ENCODE data around the gene MEX3A. TPM values are rescaled to one million over a fixed set of nuclear protein-coding genes. Genes with fewer than 3 reads are reported as not detected.

The MEX3A gene
- total RNA-seq, 1 experiment from 2014 or later, result 68.0 TPM

DNA sequence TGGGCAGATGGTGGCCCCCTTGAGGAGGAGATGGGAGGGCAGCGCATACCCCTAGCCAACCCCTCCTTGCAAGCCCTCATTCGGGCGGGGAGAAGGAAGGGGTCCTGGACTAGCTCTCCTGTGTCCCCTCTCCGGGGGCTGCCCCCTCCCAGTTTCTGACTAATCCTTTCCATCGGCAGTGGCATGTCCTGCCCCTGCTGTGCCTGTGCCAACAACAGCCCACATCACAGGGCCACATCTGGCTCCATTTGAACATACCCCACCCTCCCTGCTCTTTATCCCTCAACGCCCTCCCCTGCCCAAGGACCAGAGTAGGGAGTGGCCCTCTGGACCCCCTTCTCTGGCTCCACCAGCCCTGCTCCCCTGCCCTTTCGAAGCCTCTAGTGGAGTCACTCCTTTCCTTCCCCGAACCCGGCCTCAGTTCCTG, 21.3 kb upstream of the MEX3A start:
- no peak for DNase-seq
- no peaks in the 10 kb centered on the region for H3K27me3 ChIP-seq (ENCODE audit: insufficient read depth, low read length)
- TF ChIP-seq, protein P1, sequence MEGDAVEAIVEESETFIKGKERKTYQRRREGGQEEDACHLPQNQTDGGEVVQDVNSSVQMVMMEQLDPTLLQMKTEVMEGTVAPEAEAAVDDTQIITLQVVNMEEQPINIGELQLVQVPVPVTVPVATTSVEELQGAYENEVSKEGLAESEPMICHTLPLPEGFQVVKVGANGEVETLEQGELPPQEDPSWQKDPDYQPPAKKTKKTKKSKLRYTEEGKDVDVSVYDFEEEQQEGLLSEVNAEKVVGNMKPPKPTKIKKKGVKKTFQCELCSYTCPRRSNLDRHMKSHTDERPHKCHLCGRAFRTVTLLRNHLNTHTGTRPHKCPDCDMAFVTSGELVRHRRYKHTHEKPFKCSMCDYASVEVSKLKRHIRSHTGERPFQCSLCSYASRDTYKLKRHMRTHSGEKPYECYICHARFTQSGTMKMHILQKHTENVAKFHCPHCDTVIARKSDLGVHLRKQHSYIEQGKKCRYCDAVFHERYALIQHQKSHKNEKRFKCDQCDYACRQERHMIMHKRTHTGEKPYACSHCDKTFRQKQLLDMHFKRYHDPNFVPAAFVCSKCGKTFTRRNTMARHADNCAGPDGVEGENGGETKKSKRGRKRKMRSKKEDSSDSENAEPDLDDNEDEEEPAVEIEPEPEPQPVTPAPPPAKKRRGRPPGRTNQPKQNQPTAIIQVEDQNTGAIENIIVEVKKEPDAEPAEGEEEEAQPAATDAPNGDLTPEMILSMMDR (conservative IDR thresholded peaks at IDR 0.05), result no peak
- no peaks in the 10 kb centered on the region for H3K9me3 ChIP-seq (ENCODE audit: control insufficient read depth, low read depth, low read length)
- H3T11ph ChIP-seq (ENCODE audit: low read length), result no peak overlapping the region
- H2BK5ac ChIP-seq (ENCODE audit: insufficient read length, low read length), result no peak overlapping the region
- Mint-ChIP-seq H3K4me1 (peaks cover 56 to 63% of the 10 kb centered on the region in 2 experiments), H3K36me3 (ENCODE audit: insufficient read depth in 1 of 3, low read depth in 3 of 3) (peaks cover 0 to 2% (median under 1%) of the 10 kb centered on the region in 3 experiments; a peak in 4 of 7 replicates), H3K27me3 (ENCODE audit: low read depth) (no peaks in the 10 kb centered on the region), H3K4me3 (no peak overlapping the region; a peak in 1 of 5 replicates), H3K9me3 (no peaks in the 10 kb centered on the region; a peak in 2 of 5 replicates), H3K27ac (peak overlapping the region; percentile 27 to 83 (median 71); a peak in 5 of 7 replicates)
- no peak overlapping the region for H3K9ac ChIP-seq (ENCODE audit: extremely low read depth, insufficient read length, low read length)
- H3K4me2 ChIP-seq (ENCODE audit: insufficient read depth, insufficient read length, low read length), result no peak overlapping the region
- H4K20me1 ChIP-seq (ENCODE audit: control insufficient read depth, insufficient read depth, insufficient read length), result peaks cover 2% of the 10 kb centered on the region
- peaks cover 5% of the 10 kb centered on the region for H3K23me2 ChIP-seq (ENCODE audit: insufficient read length, low read depth, low read length, poor library complexity, severe bottlenecking)
- H4K5ac ChIP-seq (ENCODE audit: insufficient read length, low read depth, low read length), result no peak overlapping the region
- no peak overlapping the region for H2BK15ac ChIP-seq (ENCODE audit: low read depth, low read length)
- H3K14ac ChIP-seq (ENCODE audit: insufficient read depth, low read length), result peak overlapping the region; percentile 77
- no peak overlapping the region for H2BK20ac ChIP-seq (ENCODE audit: low read depth, low read length, poor library complexity, severe bottlenecking)
- H2BK12ac ChIP-seq (ENCODE audit: insufficient read length, low read depth, low read length), result peak overlapping the region; percentile 91
- H4K91ac ChIP-seq (ENCODE audit: insufficient read length, low read depth, low read length), result peak overlapping the region; percentile 67
- no peak overlapping the region for H4K8ac ChIP-seq (replicated peaks; ENCODE audit: insufficient read length, low read depth, low read length)
- peak overlapping the region; percentile 97 for H3K18ac ChIP-seq (ENCODE audit: insufficient read length, low read depth, low read length)
- H2AK5ac ChIP-seq (ENCODE audit: insufficient read length, low read length), result peak overlapping the region; percentile 78
- H2BK120ac ChIP-seq (ENCODE audit: low read depth, low read length, poor library complexity, severe bottlenecking), result no peak overlapping the region
- H3K56ac ChIP-seq (ENCODE audit: insufficient read length, low read depth, low read length), result no peak overlapping the region
- peak overlapping the region; percentile 77; the same call in 1 of the 2 replicates for H3K4ac ChIP-seq (ENCODE audit: low read depth, low read length)
- WGBS (ENCODE audit: extremely low coverage, insufficient read length, low lambda C conversion rate), result no CpG with 5 or more reads among the region's 9 CpGs
- no peaks in the 10 kb centered on the region for H3K79me2 ChIP-seq (ENCODE audit: insufficient read depth, low read length)
- H3K4me1 ChIP-seq (ENCODE audit: insufficient read depth, low read length), result peaks cover 14% of the 10 kb centered on the region; the same call in 1 of the 2 replicates
- no peak overlapping the region for H2AFZ ChIP-seq (ENCODE audit: low read length)
- no peak overlapping the region for H3K23ac ChIP-seq (ENCODE audit: insufficient read length, low read depth, low read length)
- no peaks in the 10 kb centered on the region for H3K79me1 ChIP-seq (ENCODE audit: insufficient read depth, low read depth, low read length, poor library complexity, severe bottlenecking)
- H3K27ac ChIP-seq (ENCODE audit: insufficient read length, low read depth, low read length), result no peak overlapping the region

Measured in H9 (cell line).